OCI-LY7 (cell line): ENCODE measurements around the gene RUNX1. TPM values are rescaled to one million over a fixed set of nuclear protein-coding genes. Genes with fewer than 3 reads are reported as not detected.

Experiments used
- BruUV-seq: library from RNA; stranded (reverse); fragments of 400-500 nt; replicated peaks from 2 replicates; lab custom pipeline; 2021; lab: Mats Ljungman, UMichigan
- CTCF ChIA-PET: fragments of 300-600 bp; sonication (Branson Sonifier 250); formaldehyde crosslinking; loops from one replicate; lab custom pipeline; 2022; ENCODE audit warnings: antibody characterized with exemption; ENCODE audit not compliant: unreplicated experiment; lab: Charles Lee
- POLR2A ChIA-PET: fragments of 300-600 bp; sonication (Branson Sonifier 250); formaldehyde crosslinking; loops from one replicate; lab custom pipeline; 2022; ENCODE audit warnings: antibody characterized with exemption; lab: Charles Lee
- DNase-seq: peaks from one replicate; pipeline ENCODE4 v3.0.0-alpha.2; 2015; ENCODE audit warnings: low spot score
- H2AFZ ChIP-seq: fragments of 200-600 bp; sonication (generic), shearing (Covaris generic); 2 replicates; pipeline ENCODE4 v1.6.1; 2014; ENCODE audit warnings: mild to moderate bottlenecking, antibody characterized with exemption, low read length, moderate library complexity
- H3K27ac ChIP-seq: fragments of 200-600 bp; sonication (generic); 2 replicates; pipeline ENCODE4 v1.5.1; 2014; ENCODE audit warnings: mixed run types, low read depth, mild to moderate bottlenecking, moderate library complexity, low read length, inconsistent platforms; ENCODE audit not compliant: poor library complexity, severe bottlenecking
- H3K36me3 ChIP-seq: fragments of 200-600 bp; sonication (generic); 2 replicates; pipeline ENCODE4 v1.6.1; 2014; ENCODE audit warnings: mild to moderate bottlenecking, antibody characterized with exemption, low read length, moderate library complexity, mixed read lengths; ENCODE audit not compliant: insufficient read depth
- H3K4me1 ChIP-seq: fragments of 200-600 bp; sonication (generic); 2 replicates; pipeline ENCODE4 v1.5.1; 2014; ENCODE audit warnings: mild to moderate bottlenecking, low read length; ENCODE audit not compliant: insufficient read depth, poor library complexity, severe bottlenecking
- H3K4me2 ChIP-seq: fragments of 200-600 bp; sonication (generic); 2 replicates; pipeline ENCODE4 v1.6.1; 2014; ENCODE audit warnings: mild to moderate bottlenecking, low read length
- H3K4me3 ChIP-seq: fragments of 200-600 bp; sonication (generic); 2 replicates; pipeline ENCODE4 v1.5.1; 2014; ENCODE audit warnings: mild to moderate bottlenecking, low read depth, low read length; ENCODE audit not compliant: poor library complexity, severe bottlenecking
- H3K79me2 ChIP-seq: fragments of 200-600 bp; sonication (generic); 2 replicates; pipeline ENCODE4 v1.6.1; 2016; ENCODE audit warnings: low read depth, mild to moderate bottlenecking, low read length, moderate library complexity, mixed read lengths; ENCODE audit not compliant: insufficient read depth
- H3K9me2 ChIP-seq: fragments of 200-600 bp; sonication (generic); 2 replicates; pipeline ENCODE4 v1.6.1; 2016; ENCODE audit warnings: mild to moderate bottlenecking, low read length, mixed read lengths; ENCODE audit not compliant: insufficient read depth
- H3K9me3 ChIP-seq: fragments of 200-600 bp; sonication (generic); 2 replicates; pipeline ENCODE4 v1.6.1; 2014; ENCODE audit warnings: mild to moderate bottlenecking, mixed run types, low read length, mixed read lengths
- H4K20me1 ChIP-seq: fragments of 200-600 bp; sonication (generic); 2 replicates; pipeline ENCODE4 v1.6.1; 2014; ENCODE audit warnings: mild to moderate bottlenecking, antibody characterized with exemption, low read length, moderate library complexity, mixed read lengths; ENCODE audit not compliant: insufficient read depth
- CTCF ChIP-seq: fragments of 200-600 bp; sonication (generic); conservative IDR thresholded peaks from 2 replicates; pipeline ENCODE4 v1.5.1; 2014; ENCODE audit warnings: mild to moderate bottlenecking, antibody characterized with exemption, low read length, moderate library complexity, mixed read lengths
- EZH2phosphoT487 ChIP-seq: fragments of 200-600 bp; sonication (generic); IDR thresholded peaks from 2 replicates; pipeline ENCODE4 v1.6.1; 2018; ENCODE audit warnings: low read depth, borderline replicate concordance, mild to moderate bottlenecking, mixed run types, antibody characterized with exemption, low read length, moderate library complexity, mixed read lengths
- intact Hi-C: fragments of 100-400 bp; cut with micrococcal nuclease; formaldehyde crosslinking; loops from one replicate; pipeline ENCODE4 v1.10.0; 2022; ENCODE audit not compliant: unreplicated experiment
- total RNA-seq, 2 experiments: library from RNA; depleted of rRNA in 1 of 2; stranded (reverse); fragments of >200 nt in 1 of 2; shearing (Covaris generic) in 1 of 2; gene quantifications; 2 replicates each; pipeline ENCODE4 v1.2.3, GENCODE V29; 2014 to 2022

Gene RUNX1
- total RNA-seq, 2 experiments from 2014 or later, result 30.5 to 40.8 TPM

DNA sequence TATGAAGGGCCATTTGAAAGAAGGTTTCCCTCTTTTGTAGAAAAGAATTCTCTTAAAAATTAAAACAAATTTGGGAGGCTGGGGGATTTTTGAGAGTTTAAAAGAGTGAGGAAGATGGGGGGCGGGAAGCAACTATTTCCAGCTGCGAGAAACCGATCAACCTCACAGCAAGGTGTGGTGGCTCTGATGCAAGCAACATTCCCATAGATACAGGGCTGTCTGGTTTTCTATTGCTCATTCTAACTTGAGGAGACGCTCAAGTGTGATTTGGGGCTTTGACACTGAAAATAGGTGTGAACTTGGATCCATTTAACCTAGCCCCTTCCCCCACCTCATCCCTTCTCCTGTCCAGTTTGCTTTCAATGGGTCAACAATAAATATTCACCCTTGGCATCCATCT, 7.2 kb downstream of the RUNX1 start:
- Histone ChIP-seq H4K20me1 (0 out of 2 replicates have a peak, but pooled peaks cover 18% of the 10 kb centered on the region), H3K4me2 (peak overlapping the region; percentile 99), H3K9me2 (no peaks in the 10 kb centered on the region), H3K27ac (peak overlapping the region; percentile 20), H3K36me3 (peaks cover 83% of the 10 kb centered on the region), H2AFZ (no peak overlapping the region), H3K9me3 (0 out of 2 replicates have a peak, but pooled peaks cover 6% of the 10 kb centered on the region), H3K79me2 (peaks cover 98% of the 10 kb centered on the region), H3K4me1 (peaks cover 76% of the 10 kb centered on the region), H3K4me3 (peak overlapping the region; percentile 37)
- no TSS peak for BruUV-seq
- POLR2A ChIA-PET, result interaction anchor here (1.0 to 1.1 kb wide), 2 partner anchors 10 to 162 kb away, joined by 3 read pairs; no protein-coding TSS in a partner anchor
- CTCF ChIA-PET, result no interaction called here
- no peak for TF ChIP-seq EZH2phosphoT487
- no peak for TF ChIP-seq CTCF
- no peak for DNase-seq
- intact Hi-C loops, result loop anchor here (10.0 kb wide), 1 partner anchor 893 kb away; no protein-coding TSS in a partner anchor

GRCh38 chr21:35041122-35041521, 8.0 kb downstream of the RUNX1 start:
- ChIA-PET CTCF (no interaction called here), POLR2A (interaction anchor here (1.0 to 1.9 kb wide), 3 partner anchors 9 to 163 kb away, joined by 3 to 6 read pairs (median 5); no protein-coding TSS in a partner anchor)
- Histone ChIP-seq H3K9me3 (0 out of 2 replicates have a peak, but pooled peaks cover 6% of the 10 kb centered on the region), H3K4me3 (peak overlapping the region; percentile 37), H3K9me2 (no peaks in the 10 kb centered on the region), H3K27ac (peak overlapping the region; percentile 17), H2AFZ (no peak overlapping the region), H3K79me2 (peaks cover 98% of the 10 kb centered on the region), H3K36me3 (peaks cover 84% of the 10 kb centered on the region), H4K20me1 (0 out of 2 replicates have a peak, but pooled peaks cover 12% of the 10 kb centered on the region), H3K4me2 (peak overlapping the region; percentile 99), H3K4me1 (peaks cover 76% of the 10 kb centered on the region)
- BruUV-seq, result no TSS peak
- TF ChIP-seq CTCF (no peak), EZH2phosphoT487 (no peak)
- no peak for DNase-seq
- intact Hi-C loops, result loop anchor here (10.0 kb wide), 1 partner anchor 894 kb away; no protein-coding TSS in a partner anchor
